Ovary (tissue), 3 donors: ENCODE measurements around the gene RIBC2.

Experiments used
- CTCF ChIP-seq, 3 donors: fragments of 450-650 bp in 2 of 3; fragments of 200-600 bp in 1 of 3; IDR thresholded peaks; one replicate each; pipeline versions ENCODE4 v1.5.1 to v1.8.0; 2016 to 2022; ENCODE audit warnings: antibody characterized with exemption in 3 of 3, mild to moderate bottlenecking in 1 of 3
- EP300 ChIP-seq: sonication (generic); formaldehyde crosslinking; IDR thresholded peaks from one replicate; pipeline ENCODE4 v1.6.1; 2017; ENCODE audit warnings: antibody characterized with exemption
- POLR2A ChIP-seq: fragments of 450-650 bp; IDR thresholded peaks from one replicate; pipeline ENCODE4 v1.6.1; 2017; ENCODE audit warnings: antibody characterized with exemption, mild to moderate bottlenecking, moderate library complexity
- donor health status: DM: no; HTN: no; CAD: no.

- TF ChIP-seq POLR2A (no peak), CTCF (IDR thresholded peaks at IDR 0.05) (no peak), EP300 (no peak)
These were observed 31.7 kb downstream of the RIBC2 start for GRCh38 chr22:45445031-45445710.
